Measurements from ENCODE around the gene AATK.

AATK gene

GRCh38 chr17:81189016-81189415 lies 23.0 kb upstream of the AATK start:
- ATAC-seq: no peak
- no peak for TF ChIP-seq OSR1 (CRISPR knock-in tag; IDR thresholded peaks at IDR 0.05)
- no peak for TF ChIP-seq TSHZ2 (CRISPR knock-in tag; IDR thresholded peaks at IDR 0.05)
- TF ChIP-seq GLIS3 (CRISPR knock-in tag; IDR thresholded peaks at IDR 0.05): no peak
- no peak for TF ChIP-seq CSRNP3 (CRISPR knock-in tag; IDR thresholded peaks at IDR 0.05)
- no peak for TF ChIP-seq PATZ1 (CRISPR knock-in tag; IDR thresholded peaks at IDR 0.05; ENCODE audit: borderline replicate concordance)
- no peak for TF ChIP-seq SNAI2 (CRISPR knock-in tag; IDR thresholded peaks at IDR 0.05)
- TF ChIP-seq PPARA (CRISPR knock-in tag; IDR thresholded peaks at IDR 0.05; ENCODE audit: borderline replicate concordance): no peak
- TF ChIP-seq BACH2 (CRISPR knock-in tag; IDR thresholded peaks at IDR 0.05; ENCODE audit: borderline replicate concordance): no peak
- TF ChIP-seq CSDC2 (CRISPR knock-in tag; IDR thresholded peaks at IDR 0.05): no peak
- TF ChIP-seq ZNF565 (CRISPR knock-in tag; conservative IDR thresholded peaks at IDR 0.05; ENCODE audit: low read depth): no peak
- no peak for TF ChIP-seq RARB (CRISPR knock-in tag; IDR thresholded peaks at IDR 0.05)
- TF ChIP-seq ZFP30 (CRISPR knock-in tag; IDR thresholded peaks at IDR 0.05): no peak
- no peak for TF ChIP-seq CREB5 (CRISPR knock-in tag; IDR thresholded peaks at IDR 0.05; ENCODE audit: low read depth)
- no peak for TF ChIP-seq ZC3H10 (CRISPR knock-in tag; IDR thresholded peaks at IDR 0.05)
- no peak for TF ChIP-seq POU6F1 (CRISPR knock-in tag; IDR thresholded peaks at IDR 0.05; ENCODE audit: borderline replicate concordance, low read depth)
- TF ChIP-seq TOX (CRISPR knock-in tag; IDR thresholded peaks at IDR 0.05; ENCODE audit: borderline replicate concordance): no peak
- no peak for TF ChIP-seq TCF4 (CRISPR knock-in tag; IDR thresholded peaks at IDR 0.05; ENCODE audit: borderline replicate concordance)

GRCh38 chr17:81188491-81188840 lies 22.4 kb upstream of the AATK start:
- TF ChIP-seq PATZ1 (CRISPR knock-in tag; IDR thresholded peaks at IDR 0.05; ENCODE audit: borderline replicate concordance) (no peak), TCF4 (CRISPR knock-in tag; IDR thresholded peaks at IDR 0.05; ENCODE audit: borderline replicate concordance) (no peak), TSHZ2 (CRISPR knock-in tag; IDR thresholded peaks at IDR 0.05) (no peak), ZNF8 (CRISPR knock-in tag; IDR thresholded peaks at IDR 0.05) (no peak), PPARA (CRISPR knock-in tag; IDR thresholded peaks at IDR 0.05; ENCODE audit: borderline replicate concordance) (no peak), BACH2 (CRISPR knock-in tag; IDR thresholded peaks at IDR 0.05; ENCODE audit: borderline replicate concordance) (no peak), ZFP30 (CRISPR knock-in tag; IDR thresholded peaks at IDR 0.05) (no peak), POU6F1 (CRISPR knock-in tag; IDR thresholded peaks at IDR 0.05; ENCODE audit: borderline replicate concordance, low read depth) (no peak), GLIS3 (CRISPR knock-in tag; IDR thresholded peaks at IDR 0.05) (no peak), RARB (CRISPR knock-in tag; IDR thresholded peaks at IDR 0.05) (no peak), ZFP3 (CRISPR knock-in tag; IDR thresholded peaks at IDR 0.05) (no peak), CSDC2 (CRISPR knock-in tag; IDR thresholded peaks at IDR 0.05) (no peak), CSRNP3 (CRISPR knock-in tag; IDR thresholded peaks at IDR 0.05) (no peak), ZNF70 (CRISPR knock-in tag; IDR thresholded peaks at IDR 0.05) (no peak), TOX (CRISPR knock-in tag; IDR thresholded peaks at IDR 0.05; ENCODE audit: borderline replicate concordance) (no peak)
- no peak for ATAC-seq

Measured in SK-N-SH treated with all-trans-retinoic acid at 6 μM for 48 hours (cell line).